ENCODE measurements around the gene FKRP. TPM values are rescaled to one million over a fixed set of nuclear protein-coding genes. Genes with fewer than 3 reads are reported as not detected.

FKRP gene, protein sequence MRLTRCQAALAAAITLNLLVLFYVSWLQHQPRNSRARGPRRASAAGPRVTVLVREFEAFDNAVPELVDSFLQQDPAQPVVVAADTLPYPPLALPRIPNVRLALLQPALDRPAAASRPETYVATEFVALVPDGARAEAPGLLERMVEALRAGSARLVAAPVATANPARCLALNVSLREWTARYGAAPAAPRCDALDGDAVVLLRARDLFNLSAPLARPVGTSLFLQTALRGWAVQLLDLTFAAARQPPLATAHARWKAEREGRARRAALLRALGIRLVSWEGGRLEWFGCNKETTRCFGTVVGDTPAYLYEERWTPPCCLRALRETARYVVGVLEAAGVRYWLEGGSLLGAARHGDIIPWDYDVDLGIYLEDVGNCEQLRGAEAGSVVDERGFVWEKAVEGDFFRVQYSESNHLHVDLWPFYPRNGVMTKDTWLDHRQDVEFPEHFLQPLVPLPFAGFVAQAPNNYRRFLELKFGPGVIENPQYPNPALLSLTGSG
- total RNA-seq, result 18.4 and 22.8 TPM in 2 replicates

DNA sequence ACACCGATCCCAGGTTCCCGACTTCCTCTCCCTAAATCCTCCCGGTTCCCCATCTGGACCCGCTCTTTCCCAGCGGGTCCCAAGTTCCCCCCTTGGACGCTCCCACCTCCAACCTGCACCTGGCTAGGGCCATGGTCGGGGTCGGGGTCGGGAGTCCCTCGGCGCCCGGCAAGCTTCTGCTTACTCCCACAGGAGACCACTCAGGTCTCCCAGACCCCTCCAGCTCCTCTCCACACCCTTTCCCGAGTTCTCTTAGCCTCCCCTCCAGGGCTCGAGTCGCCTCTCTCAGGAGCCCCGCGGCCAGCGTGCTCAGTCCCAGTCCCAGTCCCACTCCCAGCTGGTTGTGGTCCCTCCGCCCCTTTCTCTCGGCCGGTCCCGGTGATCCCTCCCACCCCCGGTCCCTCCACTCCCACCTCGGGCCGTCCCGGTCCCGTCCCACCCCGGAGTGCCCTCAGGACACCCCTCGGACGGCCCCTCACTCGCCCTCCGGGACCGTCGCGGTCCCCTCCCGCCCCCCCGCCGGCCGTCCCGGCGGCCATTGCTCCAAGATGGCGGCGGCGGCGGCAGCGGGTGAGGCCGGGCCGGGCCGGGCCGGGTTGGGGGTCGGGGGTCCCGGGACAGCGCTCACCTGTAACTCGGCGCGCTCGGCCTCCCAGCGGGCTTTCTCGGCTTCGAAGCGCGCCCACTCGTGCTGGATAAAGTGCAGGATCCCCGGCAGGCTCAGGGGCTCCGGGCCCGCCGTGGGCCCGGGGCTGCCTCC, at the start of gene FKRP:
Gene FKRP, plus strand, starts transcription at position 537 of the 760 bp plus-strand sequence. CDS start 9,394 bp downstream, outside the sequence.

DNA sequence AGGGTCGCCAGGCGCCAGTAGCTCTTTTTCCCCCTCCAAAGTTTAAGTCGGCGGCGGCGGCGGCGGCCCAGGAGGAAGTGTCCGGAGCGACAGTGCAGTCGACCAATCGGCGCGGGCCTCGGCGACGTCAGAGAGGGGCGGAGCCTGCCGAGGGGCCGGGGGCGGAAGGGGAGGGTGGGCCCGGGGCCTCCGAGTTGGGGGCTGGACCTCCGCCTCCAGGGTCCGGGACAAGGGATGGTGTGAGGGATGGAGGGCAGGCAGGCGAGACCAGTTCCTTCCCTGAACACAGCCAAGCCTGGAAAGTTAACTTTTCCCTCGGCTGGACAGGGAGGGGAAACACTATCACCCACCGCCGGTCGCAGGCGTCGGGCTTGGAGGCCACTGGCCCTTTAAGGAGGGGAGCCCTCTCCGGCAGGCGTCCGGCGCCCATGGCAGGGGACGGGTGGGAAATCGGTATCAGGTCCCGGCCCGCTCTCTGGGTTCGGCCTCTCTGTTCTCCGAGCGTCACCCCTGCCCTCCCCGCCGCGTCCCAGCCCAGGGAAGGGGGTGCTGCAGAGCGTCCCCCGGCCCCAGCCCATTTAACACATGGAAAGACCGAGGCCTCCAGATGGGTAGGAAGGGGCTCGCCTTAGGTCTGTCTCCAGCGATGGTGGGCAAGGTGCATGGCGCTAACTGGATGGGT, 28.7 kb upstream of the FKRP start, which contains the start of gene PRKD2:
Gene PRKD2, minus strand, starts transcription at position 81 of the 682 bp plus-strand sequence. CDS start 744 bp downstream, outside the sequence.

GRCh38 chr19:46746281-46747057, 612 bp downstream of the FKRP start, which contains the start of gene STRN4:
TSS of gene STRN4 (minus strand) at chr19:46746450. CDS start at chr19:46746430, 20 bp downstream.

GRCh38 chr19:46788262-46788967, 42.6 kb downstream of the FKRP start, which contains the start of gene SLC1A5:
TSS of gene SLC1A5 (minus strand) at chr19:46788594. CDS start at chr19:46787965, 629 bp downstream.

Other genes with a start within 250 kb of the FKRP start
- 133 and 212 TPM in 2 replicates for gene CALM3, start 144.7 kb upstream of the FKRP start, total RNA-seq
- 1.0 TPM in 1 of 2 replicates, not detected in the other for gene PTGIR, start 121.0 kb upstream of the FKRP start, total RNA-seq
- not detected in 2 replicates for gene GNG8, start 109.9 kb upstream of the FKRP start, total RNA-seq
- gene DACT3, start 84.9 kb upstream of the FKRP start, total RNA-seq, result 0.33 and 1.8 TPM in 2 replicates
- gene PRKD2, start 28.9 kb upstream of the FKRP start, total RNA-seq, result 29.7 and 34.5 TPM in 2 replicates
- 97.3 and 109 TPM in 2 replicates for gene STRN4, start 393 bp downstream of the FKRP start, total RNA-seq
- 181 and 284 TPM in 2 replicates for gene SLC1A5, start 42.5 kb downstream of the FKRP start, total RNA-seq
- gene AP2S1, start 104.8 kb downstream of the FKRP start, total RNA-seq, result 208 and 285 TPM in 2 replicates
- gene ARHGAP35, start 114.9 kb downstream of the FKRP start, total RNA-seq, result 27.5 and 32.1 TPM in 2 replicates